HG03066 (cell line): ENCODE data around the gene DUSP23.
A peak's percentile ranks its signal among the peaks of the same experiment; 100 is the strongest.

ENCODE experiments used
- ATAC-seq: cut with Tn5 transposase; IDR thresholded peaks from one replicate; pipeline ENCODE4 v1.9.1; 2021; ENCODE audit warnings: low read depth; ENCODE audit not compliant: unreplicated experiment

Gene DUSP23

DNA sequence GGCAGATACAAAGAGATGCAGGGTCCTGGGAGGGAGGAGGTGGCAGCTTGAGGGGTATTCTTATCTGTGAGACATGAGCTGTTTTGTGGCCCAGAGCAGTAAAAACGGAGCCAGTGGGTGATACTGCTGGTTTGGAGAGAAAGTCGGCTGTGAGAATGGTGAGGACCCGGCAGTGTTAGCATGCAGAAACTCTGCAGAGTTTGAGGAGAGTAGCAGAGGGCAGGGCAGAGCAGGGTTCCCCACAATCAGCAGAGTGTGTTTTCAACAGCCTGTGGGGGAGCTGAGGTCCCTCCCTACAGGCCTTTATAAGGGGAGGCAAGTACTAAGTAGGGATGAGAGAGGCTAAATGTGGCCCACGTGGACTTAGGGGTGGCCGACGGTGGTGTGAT is 46.3 kb downstream of the DUSP23 start:
- ATAC-seq: no peak

DNA sequence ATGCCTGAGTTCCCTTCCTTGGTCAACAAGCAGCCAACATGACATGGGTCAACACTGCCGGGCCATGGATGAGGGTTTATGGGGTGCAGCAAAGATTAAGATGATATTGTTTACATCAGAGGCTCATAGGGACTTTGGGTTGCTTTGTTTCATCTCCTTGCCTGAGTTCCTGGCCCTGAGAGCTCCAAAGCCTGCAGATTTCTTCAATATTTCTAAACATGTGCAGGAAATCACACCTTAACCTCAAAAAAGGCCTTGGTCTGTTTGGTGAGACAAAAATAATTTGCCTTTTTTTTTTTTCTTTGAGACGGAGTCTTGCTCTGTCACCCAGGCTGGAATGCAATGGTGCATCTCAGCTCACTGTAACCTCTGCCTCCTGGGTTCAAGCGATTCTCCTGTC is 46.8 kb downstream of the DUSP23 start:
- no peak for ATAC-seq

DNA sequence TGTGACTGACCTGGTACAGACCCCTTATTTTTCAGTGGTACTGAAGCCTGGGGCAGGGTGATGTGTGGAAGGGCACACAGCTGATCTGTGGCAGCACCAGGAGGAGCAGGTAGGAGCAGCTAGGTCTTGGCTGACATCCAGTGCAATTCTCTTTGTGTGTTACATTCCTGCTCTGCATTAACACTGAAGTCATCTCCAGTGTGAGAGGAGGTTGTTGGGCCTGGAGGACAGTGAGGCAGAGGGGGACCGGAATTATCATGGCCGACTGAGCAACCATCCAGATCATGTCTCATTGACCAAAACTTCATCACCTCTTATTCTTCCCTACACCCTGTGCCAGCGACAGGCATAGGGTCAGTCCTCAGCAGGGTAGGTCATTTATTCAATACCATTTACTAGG is 47.4 kb downstream of the DUSP23 start:
- no peak for ATAC-seq

DNA sequence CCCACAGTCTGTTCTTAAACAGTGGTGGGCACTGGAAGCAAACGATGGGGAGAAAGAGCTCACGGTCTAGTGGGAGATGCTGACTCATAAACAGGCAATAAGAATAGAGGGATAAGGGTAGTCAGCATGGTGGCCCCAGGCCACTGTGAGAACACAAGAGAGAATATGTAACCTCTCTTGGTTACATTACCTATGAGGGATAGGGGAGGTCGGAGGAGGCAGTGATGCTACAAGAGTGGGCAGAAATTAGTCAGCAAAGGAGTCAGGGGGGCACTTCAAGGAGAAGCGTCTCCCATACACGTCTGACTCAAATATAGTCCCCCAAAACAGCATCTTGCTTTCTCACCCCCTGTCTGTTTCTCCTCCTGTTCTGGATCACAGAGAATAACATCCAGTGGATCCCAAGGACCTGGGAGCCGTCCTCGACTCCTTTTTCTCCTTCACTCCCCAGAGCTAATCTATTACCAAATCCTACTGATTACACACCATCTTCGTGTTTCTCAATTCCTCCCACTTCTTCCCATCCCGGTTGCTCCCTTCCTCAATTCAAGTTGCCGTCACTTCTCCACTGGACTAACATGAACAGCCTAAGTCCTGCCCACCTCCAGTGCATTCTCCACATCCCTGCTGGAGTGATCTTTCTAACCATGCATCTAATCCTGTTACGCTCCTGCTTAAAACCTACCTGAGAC is 48.0 kb downstream of the DUSP23 start:
- ATAC-seq: no peak

DNA sequence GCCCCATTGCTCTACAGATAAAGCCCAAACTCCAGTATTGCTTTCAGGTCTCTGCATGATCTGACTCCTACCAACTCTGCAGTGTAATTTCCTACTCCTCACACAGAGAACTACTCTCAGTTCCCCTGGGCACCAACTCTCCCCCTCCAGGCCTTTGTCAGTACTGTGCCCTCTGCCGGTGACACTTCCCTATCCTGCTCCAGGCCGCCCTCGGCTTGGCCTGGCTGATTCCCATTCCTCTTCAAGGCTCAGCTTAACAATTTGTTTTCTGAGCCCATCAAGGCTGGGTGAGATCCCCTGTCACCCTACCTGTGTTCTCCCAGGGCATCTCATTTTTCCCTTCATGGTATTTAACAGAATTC is 48.5 kb downstream of the DUSP23 start:
- ATAC-seq: peak; percentile 76

DNA sequence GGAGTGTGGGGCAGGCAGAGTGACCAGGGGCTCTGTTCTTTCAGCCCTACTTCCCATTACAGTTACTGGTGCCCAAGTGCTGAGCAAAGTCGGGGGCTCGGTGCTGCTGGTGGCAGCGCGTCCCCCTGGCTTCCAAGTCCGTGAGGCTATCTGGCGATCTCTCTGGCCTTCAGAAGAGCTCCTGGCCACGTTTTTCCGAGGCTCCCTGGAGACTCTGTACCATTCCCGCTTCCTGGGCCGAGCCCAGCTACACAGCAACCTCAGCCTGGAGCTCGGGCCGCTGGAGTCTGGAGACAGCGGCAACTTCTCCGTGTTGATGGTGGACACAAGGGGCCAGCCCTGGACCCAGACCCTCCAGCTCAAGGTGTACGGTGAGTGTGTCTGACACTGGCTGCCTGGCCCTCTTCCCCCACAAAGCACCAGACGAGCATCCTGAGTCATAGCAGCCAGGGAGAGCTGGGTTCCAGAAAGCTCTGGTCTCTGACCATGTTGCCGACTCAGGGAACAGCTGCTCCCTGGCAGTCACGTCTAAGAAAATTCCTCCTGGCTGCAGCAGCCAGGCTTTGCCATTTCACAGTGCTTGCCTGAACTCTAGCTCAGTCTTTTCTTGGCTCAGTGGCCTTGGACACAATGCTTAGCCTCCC is 49.2 kb downstream of the DUSP23 start:
- no peak for ATAC-seq

DNA sequence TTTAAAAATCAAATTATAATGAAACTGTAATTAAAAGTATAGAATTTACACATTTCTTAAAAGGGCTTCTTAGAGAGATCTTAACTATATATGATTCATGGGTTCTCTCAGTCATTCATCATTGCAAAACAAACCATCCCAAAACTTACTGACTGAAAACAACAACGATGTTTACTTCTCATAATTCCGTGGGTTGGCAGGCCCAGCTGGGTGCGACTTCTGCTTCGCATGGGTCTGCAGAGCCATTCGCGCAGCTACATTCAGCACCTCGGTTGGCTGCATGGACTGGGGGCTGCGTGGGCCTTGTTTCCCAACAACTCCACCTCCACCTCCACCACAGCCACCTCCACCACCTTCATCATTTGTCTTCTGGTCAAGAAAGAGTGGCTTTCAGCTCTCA is 50.0 kb downstream of the DUSP23 start:
- no peak for ATAC-seq

DNA sequence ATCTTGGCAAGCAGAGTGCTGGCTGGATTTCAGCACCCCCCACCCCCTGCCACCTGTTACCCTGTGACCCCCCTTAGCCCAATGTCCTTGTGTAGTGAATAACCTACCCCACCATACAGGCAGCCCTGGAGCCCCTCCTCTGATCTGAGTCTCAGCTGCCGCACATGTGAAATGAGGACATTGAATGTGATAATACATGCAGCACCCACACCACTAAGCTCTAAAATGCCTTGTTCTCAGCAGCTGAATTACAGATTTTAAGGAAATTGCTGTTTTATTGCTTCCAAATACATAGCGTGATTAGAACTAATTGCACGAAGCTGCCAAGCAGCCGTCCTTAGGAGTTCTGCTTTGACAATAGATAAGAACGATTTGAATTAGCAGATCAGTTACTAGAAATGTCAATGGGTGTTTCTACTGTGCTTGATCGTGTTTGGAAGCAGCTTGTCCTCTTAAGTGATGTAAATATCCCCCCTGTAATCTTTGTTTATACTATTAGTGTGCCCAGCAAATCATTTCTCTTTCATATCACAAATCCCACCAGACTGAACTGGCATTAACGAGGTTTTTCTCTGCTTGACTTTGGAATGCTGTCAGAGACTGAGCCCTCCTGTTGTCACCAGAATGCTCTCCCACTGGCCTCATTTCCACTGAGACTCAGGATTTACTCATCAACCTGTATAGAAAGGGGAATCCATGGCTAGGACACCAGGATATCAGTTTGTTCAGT is 50.8 kb downstream of the DUSP23 start:
- ATAC-seq: no peak
